A673 (cell line): ENCODE results near the gene CLTB.

Experiments
- EZH2 ChIP-seq: fragments of 200-600 bp; sonication (generic); IDR thresholded peaks from 2 replicates; pipeline ENCODE4 v1.6.1; 2017; ENCODE audit warnings: borderline replicate concordance, low read depth, mild to moderate bottlenecking, mixed read lengths, antibody characterized with exemption, low read length; ENCODE audit not compliant: poor library complexity, severe bottlenecking
- TF ChIP-seq, protein P1 (sequence below): fragments of 300-800, 200-600 bp; sonication (generic); conservative IDR thresholded peaks from 2 replicates; pipeline ENCODE4 v1.5.1; 2017; ENCODE audit warnings: low read depth, mild to moderate bottlenecking, antibody characterized with exemption, low read length, moderate library complexity, mixed read lengths

DNA sequence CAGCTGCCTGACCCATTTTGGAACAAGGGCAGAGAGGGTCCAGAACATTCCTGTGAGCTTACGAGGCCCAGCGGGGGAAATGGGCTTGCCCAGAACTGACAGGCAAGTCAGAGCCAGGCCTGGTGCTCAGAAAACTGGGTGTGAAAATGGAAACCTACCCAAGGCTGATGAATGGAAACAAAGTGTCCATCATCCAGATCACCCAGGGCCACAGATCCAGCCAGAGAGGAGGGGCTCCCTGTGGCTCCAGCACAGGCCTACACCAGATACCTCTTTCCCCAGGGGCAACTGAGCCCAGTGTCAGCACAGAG lies 3.1 kb downstream of the CLTB start:
- TF ChIP-seq, protein P1, sequence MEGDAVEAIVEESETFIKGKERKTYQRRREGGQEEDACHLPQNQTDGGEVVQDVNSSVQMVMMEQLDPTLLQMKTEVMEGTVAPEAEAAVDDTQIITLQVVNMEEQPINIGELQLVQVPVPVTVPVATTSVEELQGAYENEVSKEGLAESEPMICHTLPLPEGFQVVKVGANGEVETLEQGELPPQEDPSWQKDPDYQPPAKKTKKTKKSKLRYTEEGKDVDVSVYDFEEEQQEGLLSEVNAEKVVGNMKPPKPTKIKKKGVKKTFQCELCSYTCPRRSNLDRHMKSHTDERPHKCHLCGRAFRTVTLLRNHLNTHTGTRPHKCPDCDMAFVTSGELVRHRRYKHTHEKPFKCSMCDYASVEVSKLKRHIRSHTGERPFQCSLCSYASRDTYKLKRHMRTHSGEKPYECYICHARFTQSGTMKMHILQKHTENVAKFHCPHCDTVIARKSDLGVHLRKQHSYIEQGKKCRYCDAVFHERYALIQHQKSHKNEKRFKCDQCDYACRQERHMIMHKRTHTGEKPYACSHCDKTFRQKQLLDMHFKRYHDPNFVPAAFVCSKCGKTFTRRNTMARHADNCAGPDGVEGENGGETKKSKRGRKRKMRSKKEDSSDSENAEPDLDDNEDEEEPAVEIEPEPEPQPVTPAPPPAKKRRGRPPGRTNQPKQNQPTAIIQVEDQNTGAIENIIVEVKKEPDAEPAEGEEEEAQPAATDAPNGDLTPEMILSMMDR: no peak
- no peak for TF ChIP-seq EZH2
